GM15510 (cell line): Measurements from ENCODE around the gene MEX3A.

Experiments used
- POLR2A ChIP-seq: IDR thresholded peaks from 3 replicates; pipeline ENCODE4 v1.6.1; 2011; ENCODE audit warnings: borderline replicate concordance; ENCODE audit not compliant: insufficient read length; ENCODE audit errors: extremely low read depth

MEX3A gene

DNA sequence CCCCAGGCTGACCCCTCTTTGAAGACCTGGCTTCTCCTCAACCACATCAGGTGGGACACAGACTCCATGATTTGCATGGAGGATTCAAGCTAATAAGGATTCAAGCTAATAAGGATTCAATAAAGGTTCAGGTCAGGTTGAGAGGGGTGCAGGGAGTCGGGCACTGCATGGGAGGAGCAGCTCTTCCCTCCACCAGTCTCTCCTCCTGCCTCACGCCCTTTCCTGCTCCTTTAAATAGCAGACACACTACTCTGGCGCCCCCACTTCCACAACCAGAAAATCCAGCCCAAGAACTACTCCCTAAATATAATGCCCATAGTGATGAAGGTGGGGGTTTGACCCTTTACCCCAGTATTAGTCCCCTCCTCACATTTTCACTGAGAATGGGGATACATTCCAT, 7.1 kb downstream of the MEX3A start:
- no peak for TF ChIP-seq POLR2A

DNA sequence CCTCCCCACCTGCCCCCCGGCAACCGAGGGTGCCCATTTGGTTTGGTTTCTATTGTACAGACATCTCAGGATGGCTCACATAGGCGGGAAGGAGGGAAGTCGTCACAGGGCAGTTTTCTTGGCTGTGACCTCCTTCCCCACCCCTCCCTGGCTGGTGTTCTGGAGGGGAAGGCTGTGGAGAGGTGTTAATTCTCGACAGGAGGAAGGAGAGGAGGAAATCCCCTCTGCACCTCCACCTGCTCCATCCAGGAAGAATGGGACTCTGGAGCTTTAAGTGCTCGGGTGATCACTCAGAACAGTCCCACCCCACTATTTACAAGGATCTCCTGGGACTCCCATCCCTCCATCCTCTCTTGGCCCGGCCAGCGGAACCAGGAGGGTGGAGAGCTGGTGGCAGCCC, 7.6 kb downstream of the MEX3A start:
- no peak for TF ChIP-seq POLR2A

DNA sequence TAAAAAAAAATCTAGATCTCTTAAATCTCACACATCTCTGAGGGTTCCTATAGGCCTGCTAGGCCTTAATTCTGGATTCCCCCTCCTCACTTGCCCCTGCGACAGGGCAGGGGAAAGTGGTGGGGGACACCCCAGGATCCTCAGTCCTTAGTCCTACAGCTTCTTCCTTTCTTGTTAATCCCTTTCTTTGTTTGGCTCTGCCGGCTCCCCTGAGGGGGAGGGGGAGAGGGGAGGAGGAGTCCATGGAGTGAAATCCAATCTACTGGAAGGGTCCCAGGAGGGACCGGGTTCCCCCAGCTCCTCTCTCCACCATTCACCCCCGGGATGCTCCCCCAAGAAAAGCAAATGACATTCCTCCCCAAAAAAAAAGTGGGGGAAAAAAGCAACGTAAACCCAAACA, 8.5 kb downstream of the MEX3A start:
- no peak for TF ChIP-seq POLR2A

DNA sequence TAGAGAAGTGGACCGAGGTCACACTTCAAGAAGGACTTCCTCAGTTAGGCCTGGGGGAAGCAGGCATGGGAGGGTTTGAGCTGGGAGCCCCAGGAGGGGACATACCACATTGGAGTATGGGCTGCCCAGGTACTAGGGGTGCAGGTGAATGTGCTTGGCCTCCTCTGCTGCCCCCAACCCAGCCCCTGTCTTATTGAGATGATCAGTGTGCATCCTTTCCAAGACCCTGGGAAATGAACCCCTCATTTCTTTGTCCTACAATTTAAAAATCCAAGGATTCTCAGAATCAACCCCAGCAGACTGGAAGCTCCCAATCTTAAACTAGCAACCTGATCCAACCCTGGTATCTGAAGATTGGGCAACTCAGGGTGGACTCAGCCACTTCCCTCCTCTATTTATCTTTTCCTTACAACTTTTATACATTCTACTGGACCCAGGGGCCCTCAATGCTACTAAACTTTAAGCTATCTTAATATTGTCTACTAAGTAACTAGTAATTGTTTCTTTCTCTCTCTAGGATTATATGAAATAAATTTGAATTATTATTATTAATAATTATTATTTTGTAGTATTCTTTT, 9.1 kb downstream of the MEX3A start:
- TF ChIP-seq POLR2A = no peak

DNA sequence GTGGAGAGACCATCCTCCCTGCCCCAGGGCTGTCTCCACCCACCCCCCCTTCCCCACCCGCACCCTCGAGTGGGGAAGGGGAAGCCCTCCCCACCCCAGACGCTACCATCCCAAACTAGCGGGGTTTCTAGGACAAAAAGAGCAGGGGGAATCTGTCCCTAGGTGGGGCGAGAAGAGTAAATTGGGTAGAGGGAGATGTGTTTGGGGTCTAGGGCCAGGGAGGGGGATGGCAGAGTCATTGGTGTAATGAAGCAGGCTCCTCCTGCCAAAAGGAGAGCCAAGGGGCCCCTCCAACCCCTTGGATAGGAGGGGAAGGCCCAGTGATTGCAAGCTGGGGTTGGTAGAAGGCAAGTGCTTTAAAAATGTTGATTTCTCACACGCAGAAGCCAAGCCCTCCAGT, 10.0 kb downstream of the MEX3A start:
- TF ChIP-seq POLR2A = no peak

DNA sequence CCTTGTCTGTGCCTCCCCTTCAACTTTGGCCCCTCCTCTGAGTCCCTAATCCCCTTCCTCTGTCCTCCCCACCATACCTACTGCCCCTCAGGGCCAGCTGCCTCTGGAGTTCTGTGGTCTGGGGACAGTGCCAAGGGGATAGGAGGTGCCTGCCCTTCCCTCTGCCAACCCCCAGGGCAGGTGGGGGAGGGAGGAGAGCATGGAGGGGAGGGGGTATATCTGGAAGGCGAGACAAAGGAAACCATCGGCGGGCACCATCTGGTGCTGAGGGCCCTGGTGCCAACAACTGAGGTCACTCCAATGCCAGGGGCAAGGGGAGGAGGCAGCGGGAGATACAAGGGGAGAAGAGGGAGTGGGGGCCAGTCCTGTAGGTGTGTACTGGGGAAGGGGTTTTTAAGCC, 11.7 kb downstream of the MEX3A start:
- TF ChIP-seq POLR2A = no peak

DNA sequence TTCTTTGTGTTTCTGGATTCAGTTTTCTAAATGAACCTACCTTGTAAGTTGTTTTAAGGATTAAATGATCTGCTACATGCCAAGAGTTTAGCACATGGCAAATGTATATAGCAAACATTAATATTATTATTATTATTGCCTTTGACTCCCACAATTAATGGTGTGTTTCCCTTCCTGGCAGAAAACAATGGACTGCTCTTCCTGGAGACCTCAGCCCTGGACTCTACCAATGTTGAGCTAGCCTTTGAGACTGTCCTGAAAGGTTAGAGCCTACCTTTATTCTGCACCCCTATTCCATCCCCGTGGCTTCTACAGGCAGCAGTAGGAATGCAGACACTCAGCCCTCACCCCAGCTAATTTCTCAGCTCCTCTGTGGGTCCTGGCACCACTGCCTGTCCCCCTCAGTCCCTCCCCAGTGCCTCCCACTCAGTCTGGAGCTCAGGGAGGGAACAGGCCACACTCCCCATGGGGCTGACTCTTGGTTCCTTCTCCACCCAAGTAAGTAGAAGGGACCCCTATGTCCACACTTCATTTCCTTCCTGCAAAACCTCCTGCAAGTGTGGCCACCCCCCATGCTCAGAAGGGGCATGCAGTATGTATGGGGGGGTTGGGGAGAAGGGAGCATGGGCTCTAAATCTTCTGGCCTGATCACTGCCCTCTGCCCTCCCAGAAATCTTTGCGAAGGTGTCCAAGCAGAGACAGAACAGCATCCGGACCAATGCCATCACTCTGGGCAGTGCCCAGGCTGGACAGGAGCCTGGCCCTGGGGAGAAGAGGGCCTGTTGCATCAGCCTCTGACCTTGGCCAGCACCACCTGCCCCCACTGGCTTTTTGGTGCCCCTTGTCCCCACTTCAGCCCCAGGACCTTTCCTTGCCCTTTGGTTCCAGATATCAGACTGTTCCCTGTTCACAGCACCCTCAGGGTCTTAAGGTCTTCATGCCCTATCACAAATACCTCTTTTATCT, 12.5 kb downstream of the MEX3A start:
- TF ChIP-seq POLR2A = no peak

DNA sequence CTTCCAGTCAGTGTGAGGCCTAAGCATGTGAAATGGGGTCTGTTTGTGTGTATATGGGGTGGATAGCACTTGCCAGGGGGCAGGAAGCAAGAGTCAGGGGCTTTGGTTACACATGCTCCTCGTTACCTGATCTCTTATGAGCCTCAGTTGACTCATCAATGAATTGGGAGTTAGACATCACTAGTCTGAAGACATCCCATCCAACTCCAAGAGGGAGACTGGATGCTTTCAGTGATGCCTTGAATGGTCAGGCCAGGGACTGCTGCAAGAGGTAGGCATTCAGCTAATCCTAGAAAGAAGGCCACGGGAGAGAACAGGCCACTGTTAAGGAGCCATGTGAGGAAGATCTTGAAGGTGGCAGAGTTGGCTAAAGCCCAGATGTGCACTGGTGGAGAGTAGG, 15.0 kb downstream of the MEX3A start:
- TF ChIP-seq POLR2A = no peak

DNA sequence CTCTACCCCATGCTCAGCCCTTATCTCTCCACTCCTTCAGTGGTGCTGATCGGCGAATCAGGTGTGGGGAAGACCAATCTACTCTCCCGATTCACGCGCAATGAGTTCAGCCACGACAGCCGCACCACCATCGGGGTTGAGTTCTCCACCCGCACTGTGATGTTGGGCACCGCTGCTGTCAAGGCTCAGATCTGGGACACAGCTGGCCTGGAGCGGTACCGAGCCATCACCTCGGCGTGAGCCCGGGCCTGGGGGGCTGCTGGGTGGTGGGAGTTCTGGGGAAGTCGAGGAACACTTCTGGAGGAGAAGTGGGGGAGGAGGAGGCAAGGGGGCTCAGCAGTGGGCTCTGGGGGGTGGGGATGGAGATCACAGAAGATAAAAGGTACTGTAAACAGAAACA, 16.4 kb downstream of the MEX3A start:
- no peak for TF ChIP-seq POLR2A

DNA sequence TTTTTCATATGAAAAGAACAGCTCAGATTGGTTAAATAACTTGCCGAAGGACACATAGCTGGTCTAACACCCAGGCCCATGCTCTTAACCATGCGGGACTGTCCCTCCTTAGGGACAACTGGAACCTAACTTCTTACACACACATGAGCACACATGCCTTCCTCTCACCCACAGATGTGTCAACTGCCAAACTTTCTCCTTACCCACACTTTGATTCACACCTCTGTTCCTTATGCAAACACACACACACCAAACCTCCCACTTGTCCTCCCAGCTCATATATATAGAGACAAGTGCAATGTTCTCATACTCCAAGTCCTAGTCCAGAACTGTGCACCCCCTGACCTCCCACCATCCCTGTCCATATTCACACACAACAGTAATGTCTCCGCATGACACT, 17.1 kb downstream of the MEX3A start:
- TF ChIP-seq POLR2A = no peak

DNA sequence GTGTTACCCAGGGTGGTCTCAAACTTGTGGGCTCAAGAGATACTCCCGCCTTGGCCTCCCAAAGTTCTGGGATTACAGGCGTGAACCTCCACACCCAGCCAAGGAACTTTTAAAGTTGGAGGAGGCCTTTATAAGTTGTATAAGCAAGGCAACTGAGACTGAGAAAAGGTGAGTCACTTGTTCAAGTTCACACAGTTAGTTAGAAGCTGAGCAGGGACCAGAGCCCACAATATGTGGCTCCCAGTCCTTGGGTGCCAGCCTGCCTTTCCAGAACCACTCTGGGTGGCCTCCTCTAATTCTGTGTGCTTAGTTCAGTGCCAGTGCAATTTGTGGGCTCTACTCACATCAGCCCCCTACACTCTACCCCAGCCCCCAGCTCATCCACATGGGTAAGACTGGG, 17.6 kb downstream of the MEX3A start:
- no peak for TF ChIP-seq POLR2A

DNA sequence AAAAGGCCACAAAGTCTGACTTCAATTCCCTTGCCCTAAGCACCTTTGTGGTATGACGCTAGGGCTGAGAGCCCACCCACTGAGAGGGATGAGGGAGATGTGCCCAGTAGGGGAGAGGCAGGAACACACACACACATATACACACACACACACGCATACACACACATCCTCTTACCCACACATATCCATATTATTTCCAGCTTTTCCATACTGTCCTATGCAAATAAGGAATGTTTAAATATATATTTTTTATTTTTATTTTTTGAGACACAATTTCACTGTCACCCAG, 18.3 kb downstream of the MEX3A start:
- no peak for TF ChIP-seq POLR2A

DNA sequence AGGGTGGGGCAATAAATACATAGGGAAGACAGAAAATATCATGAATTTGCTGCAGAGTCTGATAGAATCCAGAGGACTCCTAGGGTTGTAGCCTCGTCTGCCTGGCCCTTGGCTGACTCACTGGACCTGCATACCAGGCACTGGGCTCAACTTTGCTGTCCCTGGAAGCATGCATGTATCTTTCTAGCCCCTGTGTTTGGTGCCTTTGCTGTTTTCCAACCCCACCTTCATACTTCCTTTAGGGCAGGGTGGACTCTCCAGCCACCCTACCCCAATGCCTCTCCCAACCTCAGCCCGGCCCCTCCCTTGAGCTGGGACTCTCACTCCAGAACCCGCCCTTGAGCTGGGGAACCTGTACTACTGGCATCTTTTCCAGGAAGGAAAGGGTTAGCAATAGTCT, 20.1 kb downstream of the MEX3A start:
- no peak for TF ChIP-seq POLR2A

DNA sequence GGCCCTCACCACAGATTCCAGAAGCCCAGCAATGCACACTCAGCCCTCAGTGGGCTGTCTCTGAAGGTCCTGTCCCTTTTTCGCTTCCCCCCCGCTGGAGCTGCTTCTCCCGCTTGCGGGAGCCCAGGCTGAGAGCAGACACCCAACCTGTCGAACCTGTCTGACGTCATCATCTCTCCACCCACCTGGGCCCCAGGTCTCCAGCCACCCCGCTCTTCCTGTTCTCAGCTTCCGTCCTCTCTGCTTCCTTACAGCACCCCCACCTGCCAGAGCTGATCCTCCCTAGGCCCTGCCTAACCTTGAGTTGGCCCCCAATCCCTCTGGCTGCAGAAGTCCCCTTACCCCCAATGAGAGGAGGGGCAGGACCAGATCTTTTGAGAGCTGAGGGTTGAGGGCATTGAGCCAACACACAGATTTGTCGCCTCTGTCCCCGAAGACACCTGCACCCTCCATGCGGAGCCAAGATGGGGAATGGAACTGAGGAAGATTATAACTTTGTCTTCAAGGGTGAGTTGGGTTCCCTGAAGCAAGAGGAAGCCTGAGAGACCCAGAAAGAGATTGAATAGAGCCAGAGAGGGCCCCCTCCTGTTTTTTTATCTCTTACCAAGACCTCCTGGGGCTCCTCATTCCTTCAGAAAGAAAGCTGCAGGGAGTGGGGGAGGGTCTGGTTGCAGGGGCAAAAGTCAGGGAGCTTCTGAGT, 21.2 kb downstream of the MEX3A start, which contains the start of gene RAB25:
Gene RAB25 (plus strand): TSS at position 224 of the 700 bp plus-strand sequence. CDS start 241 bp downstream, at position 465.
- TF ChIP-seq POLR2A = no peak

DNA sequence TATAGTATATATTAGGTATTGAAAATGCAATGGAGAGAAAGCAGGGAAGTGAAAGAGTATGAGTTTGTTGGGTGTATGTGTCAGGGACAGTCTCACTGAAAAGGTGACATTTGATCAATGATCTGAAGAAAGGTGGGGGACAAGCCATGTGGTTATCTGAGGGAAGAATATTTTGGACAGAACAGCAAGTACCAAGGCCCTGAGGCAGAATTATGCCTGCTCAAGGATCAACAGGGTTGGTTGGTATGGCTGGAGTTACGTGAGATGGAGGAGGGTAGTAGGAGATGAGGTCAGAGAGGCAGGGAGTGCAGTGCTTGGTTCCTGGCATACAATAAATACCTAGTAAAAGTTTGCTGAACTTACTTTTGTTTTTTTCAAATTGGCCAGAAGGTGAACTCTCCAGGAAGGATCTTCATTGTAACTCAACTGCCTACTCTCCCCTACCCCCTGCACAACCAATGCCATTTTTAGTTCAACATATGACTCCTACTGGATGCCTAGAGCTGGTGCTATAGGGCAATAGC, 25.9 kb downstream of the MEX3A start:
- no peak for TF ChIP-seq POLR2A

DNA sequence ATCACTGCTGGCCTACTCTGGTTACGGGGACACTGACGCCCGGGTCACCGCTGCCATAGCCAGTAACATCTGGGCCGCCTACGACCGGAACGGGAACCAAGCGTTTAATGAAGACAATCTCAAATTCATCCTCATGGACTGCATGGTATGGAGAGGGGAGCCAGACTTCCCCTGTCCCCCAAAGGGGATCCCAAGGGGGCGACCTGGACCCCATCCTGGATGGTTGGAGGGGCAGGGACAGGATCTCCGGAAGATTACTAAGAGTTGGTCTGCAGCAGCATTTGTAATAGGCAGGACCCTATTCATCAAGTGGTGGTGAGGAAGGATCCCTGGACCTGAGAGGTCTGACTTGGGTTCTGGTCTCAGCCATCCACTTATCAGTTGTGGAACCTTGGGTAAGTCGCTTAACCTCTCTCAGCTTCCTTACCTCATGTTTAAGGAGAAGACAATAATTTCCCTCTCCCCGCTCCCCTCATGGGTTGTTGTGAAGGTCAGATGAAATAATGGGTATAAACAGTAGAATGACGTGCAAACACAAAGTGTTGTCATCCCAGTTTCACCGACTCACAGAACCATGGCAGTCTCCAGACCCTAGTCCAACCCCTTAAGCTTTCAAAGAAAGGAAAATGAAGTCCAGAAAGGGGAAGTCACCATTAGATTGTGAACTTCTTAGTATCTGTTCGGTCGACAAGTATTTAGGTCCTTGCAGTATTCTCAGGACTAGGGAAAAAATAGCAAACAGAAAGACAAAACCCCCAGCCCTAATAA, 26.8 kb downstream of the MEX3A start:
- no peak for TF ChIP-seq POLR2A
